LNCAP (cell line): ENCODE data around the gene ASTN2.

Experiments used
- TF ChIP-seq, protein P1 (sequence below): fragments of 450-650 bp; IDR thresholded peaks from 2 replicates; pipeline ENCODE4 v1.5.1; 2017; ENCODE audit warnings: mild to moderate bottlenecking

ASTN2 gene

GRCh38 chr9:116389541-116390302 is 1025.1 kb downstream of the ASTN2 start:
- TF ChIP-seq, protein P1, sequence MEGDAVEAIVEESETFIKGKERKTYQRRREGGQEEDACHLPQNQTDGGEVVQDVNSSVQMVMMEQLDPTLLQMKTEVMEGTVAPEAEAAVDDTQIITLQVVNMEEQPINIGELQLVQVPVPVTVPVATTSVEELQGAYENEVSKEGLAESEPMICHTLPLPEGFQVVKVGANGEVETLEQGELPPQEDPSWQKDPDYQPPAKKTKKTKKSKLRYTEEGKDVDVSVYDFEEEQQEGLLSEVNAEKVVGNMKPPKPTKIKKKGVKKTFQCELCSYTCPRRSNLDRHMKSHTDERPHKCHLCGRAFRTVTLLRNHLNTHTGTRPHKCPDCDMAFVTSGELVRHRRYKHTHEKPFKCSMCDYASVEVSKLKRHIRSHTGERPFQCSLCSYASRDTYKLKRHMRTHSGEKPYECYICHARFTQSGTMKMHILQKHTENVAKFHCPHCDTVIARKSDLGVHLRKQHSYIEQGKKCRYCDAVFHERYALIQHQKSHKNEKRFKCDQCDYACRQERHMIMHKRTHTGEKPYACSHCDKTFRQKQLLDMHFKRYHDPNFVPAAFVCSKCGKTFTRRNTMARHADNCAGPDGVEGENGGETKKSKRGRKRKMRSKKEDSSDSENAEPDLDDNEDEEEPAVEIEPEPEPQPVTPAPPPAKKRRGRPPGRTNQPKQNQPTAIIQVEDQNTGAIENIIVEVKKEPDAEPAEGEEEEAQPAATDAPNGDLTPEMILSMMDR, result no peak

GRCh38 chr9:116387934-116388698 is 1026.7 kb downstream of the ASTN2 start:
- TF ChIP-seq, protein P1, result no peak

DNA sequence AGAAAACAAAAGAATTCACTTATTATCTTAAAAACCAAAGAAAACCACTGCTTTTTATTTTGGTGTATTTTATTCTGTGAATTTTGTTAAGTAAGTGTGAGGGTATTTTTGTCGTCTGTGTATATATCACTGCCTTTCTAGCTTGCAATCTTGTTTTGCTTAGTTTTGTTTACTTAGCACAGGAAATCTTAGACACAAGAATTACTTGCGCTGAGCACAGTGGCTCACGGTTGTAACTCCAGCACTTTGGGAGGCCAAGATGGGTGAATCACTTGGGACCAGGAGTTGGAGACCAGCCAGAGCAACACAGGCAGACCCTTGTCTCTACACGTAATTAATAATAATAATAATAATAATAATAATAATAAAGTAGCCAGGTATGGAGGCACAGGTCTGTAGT is 1030.9 kb downstream of the ASTN2 start:
- TF ChIP-seq, protein P1, result no peak

GRCh38 chr9:116383133-116383532 is 1031.7 kb downstream of the ASTN2 start:
- TF ChIP-seq, protein P1, result no peak

GRCh38 chr9:116382053-116382452 is 1032.8 kb downstream of the ASTN2 start:
- TF ChIP-seq, protein P1, result no peak

DNA sequence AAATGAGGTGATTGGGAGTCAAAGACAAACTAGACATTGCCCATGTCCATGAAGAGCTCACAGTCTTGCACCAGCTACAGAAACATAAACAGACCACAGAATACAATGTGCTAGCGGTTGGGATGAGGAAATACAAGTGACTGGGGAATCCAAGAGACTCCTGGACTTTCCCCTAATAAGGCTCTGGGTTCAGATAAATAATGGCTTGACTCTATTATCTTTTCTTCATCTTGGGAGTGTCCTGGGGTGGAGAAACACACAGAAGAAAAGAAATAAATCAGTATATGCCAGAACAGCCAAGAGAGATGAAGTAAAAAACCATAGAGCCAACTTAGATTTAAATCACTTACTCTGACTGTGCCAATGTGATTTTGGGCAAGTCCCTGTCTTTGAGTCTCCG is 1033.5 kb downstream of the ASTN2 start:
- TF ChIP-seq, protein P1, result no peak

- TF ChIP-seq, protein P1, result no peak
Measured at GRCh38 chr9:116380496-116380995, 1034.3 kb downstream of the ASTN2 start.
